H1 (cell line): Measurements from ENCODE around the gene PTPN13. TPM values are rescaled to one million over a fixed set of nuclear protein-coding genes. Genes with fewer than 3 reads are reported as not detected.

Experiments used
- BCL11A ChIP-seq, 2 experiments: IDR thresholded peaks; one replicate each; pipeline ENCODE4 v1.6.1; 2011; ENCODE audit warnings: low read depth in 2 of 2, low read length in 2 of 2, mild to moderate bottlenecking in 2 of 2
- CBX5 ChIP-seq: fragments of 300-800, 300-1000 bp; sonication (generic); IDR thresholded peaks from 2 replicates; pipeline ENCODE4 v1.7.1; 2016; ENCODE audit warnings: antibody characterized with exemption, low read length, low read depth
- JUN ChIP-seq: IDR thresholded peaks from 2 replicates; pipeline ENCODE4 v1.6.1; 2011; ENCODE audit warnings: low read depth, mild to moderate bottlenecking, improper control_type of control experiment, low read length
- TEAD4 ChIP-seq: IDR thresholded peaks from 2 replicates; pipeline ENCODE4 v1.6.1; 2012; ENCODE audit warnings: low read depth, low read length, inconsistent platforms, mixed read lengths
- polyA plus RNA-seq, 7 experiments: library from polyadenylated mRNA; depleted of rRNA in 3 of 7; stranded (reverse) in 5 of 7; unstranded in 2 of 7; fragments of >200 nt in 5 of 7; fragments of 200-250 nt in 2 of 7; gene quantifications; 1 replicate in 5 of 7; 2 replicates in 1 of 7; 4 replicates in 1 of 7; pipeline versions ENCODE4 v1.2.1 to v1.2.3, GENCODE V29; 2011 to 2013; ENCODE audit warnings: missing spikeins in 2 of 7, mixed read lengths in 2 of 7
- total RNA-seq: library from RNA; stranded (reverse); fragmentation: NEBNext Ultra II Directional; extraction: Animal tissue kit (Norgen Biotek cat#: 25700); gene quantifications from 2 replicates; pipeline ENCODE4 v1.2.1, GENCODE V29; 2021
- TF ChIP-seq, protein P1 (sequence below): fragments of 300-600 bp; sonication (generic); IDR thresholded peaks from 2 replicates; pipeline ENCODE4 v1.7.1; 2012; ENCODE audit warnings: low read length, moderate library complexity, mild to moderate bottlenecking, inconsistent platforms; ENCODE audit not compliant: insufficient replicate concordance

PTPN13 gene
- total and polyA plus RNA-seq, 2 of the 8 experiments (the other 6 are each of a cell fraction or from before 2014, with no cell fraction given) = 12.7 to 57.9 TPM

- TF ChIP-seq, protein P1, sequence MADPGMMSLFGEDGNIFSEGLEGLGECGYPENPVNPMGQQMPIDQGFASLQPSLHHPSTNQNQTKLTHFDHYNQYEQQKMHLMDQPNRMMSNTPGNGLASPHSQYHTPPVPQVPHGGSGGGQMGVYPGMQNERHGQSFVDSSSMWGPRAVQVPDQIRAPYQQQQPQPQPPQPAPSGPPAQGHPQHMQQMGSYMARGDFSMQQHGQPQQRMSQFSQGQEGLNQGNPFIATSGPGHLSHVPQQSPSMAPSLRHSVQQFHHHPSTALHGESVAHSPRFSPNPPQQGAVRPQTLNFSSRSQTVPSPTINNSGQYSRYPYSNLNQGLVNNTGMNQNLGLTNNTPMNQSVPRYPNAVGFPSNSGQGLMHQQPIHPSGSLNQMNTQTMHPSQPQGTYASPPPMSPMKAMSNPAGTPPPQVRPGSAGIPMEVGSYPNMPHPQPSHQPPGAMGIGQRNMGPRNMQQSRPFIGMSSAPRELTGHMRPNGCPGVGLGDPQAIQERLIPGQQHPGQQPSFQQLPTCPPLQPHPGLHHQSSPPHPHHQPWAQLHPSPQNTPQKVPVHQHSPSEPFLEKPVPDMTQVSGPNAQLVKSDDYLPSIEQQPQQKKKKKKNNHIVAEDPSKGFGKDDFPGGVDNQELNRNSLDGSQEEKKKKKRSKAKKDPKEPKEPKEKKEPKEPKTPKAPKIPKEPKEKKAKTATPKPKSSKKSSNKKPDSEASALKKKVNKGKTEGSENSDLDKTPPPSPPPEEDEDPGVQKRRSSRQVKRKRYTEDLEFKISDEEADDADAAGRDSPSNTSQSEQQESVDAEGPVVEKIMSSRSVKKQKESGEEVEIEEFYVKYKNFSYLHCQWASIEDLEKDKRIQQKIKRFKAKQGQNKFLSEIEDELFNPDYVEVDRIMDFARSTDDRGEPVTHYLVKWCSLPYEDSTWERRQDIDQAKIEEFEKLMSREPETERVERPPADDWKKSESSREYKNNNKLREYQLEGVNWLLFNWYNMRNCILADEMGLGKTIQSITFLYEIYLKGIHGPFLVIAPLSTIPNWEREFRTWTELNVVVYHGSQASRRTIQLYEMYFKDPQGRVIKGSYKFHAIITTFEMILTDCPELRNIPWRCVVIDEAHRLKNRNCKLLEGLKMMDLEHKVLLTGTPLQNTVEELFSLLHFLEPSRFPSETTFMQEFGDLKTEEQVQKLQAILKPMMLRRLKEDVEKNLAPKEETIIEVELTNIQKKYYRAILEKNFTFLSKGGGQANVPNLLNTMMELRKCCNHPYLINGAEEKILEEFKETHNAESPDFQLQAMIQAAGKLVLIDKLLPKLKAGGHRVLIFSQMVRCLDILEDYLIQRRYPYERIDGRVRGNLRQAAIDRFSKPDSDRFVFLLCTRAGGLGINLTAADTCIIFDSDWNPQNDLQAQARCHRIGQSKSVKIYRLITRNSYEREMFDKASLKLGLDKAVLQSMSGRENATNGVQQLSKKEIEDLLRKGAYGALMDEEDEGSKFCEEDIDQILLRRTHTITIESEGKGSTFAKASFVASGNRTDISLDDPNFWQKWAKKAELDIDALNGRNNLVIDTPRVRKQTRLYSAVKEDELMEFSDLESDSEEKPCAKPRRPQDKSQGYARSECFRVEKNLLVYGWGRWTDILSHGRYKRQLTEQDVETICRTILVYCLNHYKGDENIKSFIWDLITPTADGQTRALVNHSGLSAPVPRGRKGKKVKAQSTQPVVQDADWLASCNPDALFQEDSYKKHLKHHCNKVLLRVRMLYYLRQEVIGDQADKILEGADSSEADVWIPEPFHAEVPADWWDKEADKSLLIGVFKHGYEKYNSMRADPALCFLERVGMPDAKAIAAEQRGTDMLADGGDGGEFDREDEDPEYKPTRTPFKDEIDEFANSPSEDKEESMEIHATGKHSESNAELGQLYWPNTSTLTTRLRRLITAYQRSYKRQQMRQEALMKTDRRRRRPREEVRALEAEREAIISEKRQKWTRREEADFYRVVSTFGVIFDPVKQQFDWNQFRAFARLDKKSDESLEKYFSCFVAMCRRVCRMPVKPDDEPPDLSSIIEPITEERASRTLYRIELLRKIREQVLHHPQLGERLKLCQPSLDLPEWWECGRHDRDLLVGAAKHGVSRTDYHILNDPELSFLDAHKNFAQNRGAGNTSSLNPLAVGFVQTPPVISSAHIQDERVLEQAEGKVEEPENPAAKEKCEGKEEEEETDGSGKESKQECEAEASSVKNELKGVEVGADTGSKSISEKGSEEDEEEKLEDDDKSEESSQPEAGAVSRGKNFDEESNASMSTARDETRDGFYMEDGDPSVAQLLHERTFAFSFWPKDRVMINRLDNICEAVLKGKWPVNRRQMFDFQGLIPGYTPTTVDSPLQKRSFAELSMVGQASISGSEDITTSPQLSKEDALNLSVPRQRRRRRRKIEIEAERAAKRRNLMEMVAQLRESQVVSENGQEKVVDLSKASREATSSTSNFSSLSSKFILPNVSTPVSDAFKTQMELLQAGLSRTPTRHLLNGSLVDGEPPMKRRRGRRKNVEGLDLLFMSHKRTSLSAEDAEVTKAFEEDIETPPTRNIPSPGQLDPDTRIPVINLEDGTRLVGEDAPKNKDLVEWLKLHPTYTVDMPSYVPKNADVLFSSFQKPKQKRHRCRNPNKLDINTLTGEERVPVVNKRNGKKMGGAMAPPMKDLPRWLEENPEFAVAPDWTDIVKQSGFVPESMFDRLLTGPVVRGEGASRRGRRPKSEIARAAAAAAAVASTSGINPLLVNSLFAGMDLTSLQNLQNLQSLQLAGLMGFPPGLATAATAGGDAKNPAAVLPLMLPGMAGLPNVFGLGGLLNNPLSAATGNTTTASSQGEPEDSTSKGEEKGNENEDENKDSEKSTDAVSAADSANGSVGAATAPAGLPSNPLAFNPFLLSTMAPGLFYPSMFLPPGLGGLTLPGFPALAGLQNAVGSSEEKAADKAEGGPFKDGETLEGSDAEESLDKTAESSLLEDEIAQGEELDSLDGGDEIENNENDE = no peak
- TF ChIP-seq TEAD4 (no peak), JUN (no peak), BCL11A (IDR thresholded peaks at IDR 0.05; ENCODE audit: low read depth in 2 of 2, low read length in 2 of 2) (no peak), CBX5 (no peak)
- TF ChIP-seq, all 59 proteins: peak for 0
Observed at GRCh38 chr4:86778175-86778574, 184.1 kb downstream of the PTPN13 start (continued).
